Trophoblast cell (in vitro differentiated cells and primary cell): ENCODE results near the gene LTC4S.
A peak's percentile ranks its signal among the peaks of the same experiment; 100 is the strongest.

Experiments used
- DNase-seq, 2 donors: peaks; one replicate each; pipeline ENCODE4 v3.0.0-alpha.2; 2016
- H2AFZ ChIP-seq: 2 replicates; pipeline ENCODE4 v1.6.1; 2013; ENCODE audit warnings: low read length, moderate library complexity, mild to moderate bottlenecking; ENCODE audit not compliant: insufficient read depth, poor library complexity
- H2AK5ac ChIP-seq: 2 replicates; pipeline ENCODE4 v1.6.1; 2013; ENCODE audit warnings: mild to moderate bottlenecking, low read length
- H2BK120ac ChIP-seq: 2 replicates; pipeline ENCODE4 v1.6.1; 2013; ENCODE audit warnings: low read length, mild to moderate bottlenecking, moderate library complexity; ENCODE audit not compliant: insufficient read depth, poor library complexity
- H2BK12ac ChIP-seq: 2 replicates; pipeline ENCODE4 v1.6.1; 2013; ENCODE audit warnings: mild to moderate bottlenecking, low read length, moderate library complexity
- H2BK5ac ChIP-seq: 2 replicates; pipeline ENCODE4 v1.6.1; 2013; ENCODE audit warnings: low read length, low read depth, moderate library complexity, mild to moderate bottlenecking; ENCODE audit not compliant: poor library complexity
- H3K14ac ChIP-seq: 2 replicates; pipeline ENCODE4 v1.6.1; 2013; ENCODE audit warnings: mild to moderate bottlenecking, low read length
- H3K18ac ChIP-seq: 2 replicates; pipeline ENCODE4 v1.6.1; 2013; ENCODE audit warnings: mild to moderate bottlenecking, low read length
- H3K23ac ChIP-seq: 2 replicates; pipeline ENCODE4 v1.6.1; 2013; ENCODE audit warnings: low read length
- H3K27ac ChIP-seq: 2 replicates; pipeline ENCODE4 v1.5.1; 2013; ENCODE audit warnings: low read depth, mild to moderate bottlenecking, inconsistent platforms, low read length, moderate library complexity
- H3K27me3 ChIP-seq: 2 replicates; pipeline ENCODE4 v1.6.1; 2013; ENCODE audit warnings: inconsistent platforms, mild to moderate bottlenecking, low read length, moderate library complexity; ENCODE audit not compliant: insufficient read depth
- H3K36me3 ChIP-seq, 2 experiments: 1 replicate in 1 of 2; 2 replicates in 1 of 2; pipeline ENCODE4 v1.6.1; 2013; ENCODE audit warnings: low read length in 2 of 2, mild to moderate bottlenecking in 2 of 2, moderate library complexity in 1 of 2; ENCODE audit not compliant: insufficient read depth in 2 of 2, control insufficient read depth in 1 of 2
- H3K4ac ChIP-seq: 2 replicates; pipeline ENCODE4 v1.6.1; 2013; ENCODE audit warnings: low read depth, mild to moderate bottlenecking, low read length, moderate library complexity
- H3K4me1 ChIP-seq, 2 experiments: 1 replicate in 1 of 2; 2 replicates in 1 of 2; pipeline ENCODE4 v1.6.1; 2013; ENCODE audit warnings: low read length in 2 of 2, mild to moderate bottlenecking in 2 of 2, moderate library complexity in 1 of 2; ENCODE audit not compliant: insufficient read depth in 2 of 2, control insufficient read depth in 1 of 2
- H3K4me2 ChIP-seq: 2 replicates; pipeline ENCODE4 v1.6.1; 2013; ENCODE audit warnings: inconsistent platforms, mild to moderate bottlenecking, low read length, moderate library complexity
- H3K4me3 ChIP-seq: 2 replicates; pipeline ENCODE4 v1.5.1; 2013; ENCODE audit warnings: mild to moderate bottlenecking, low read depth, low read length, inconsistent platforms
- H3K79me1 ChIP-seq: one replicate; pipeline ENCODE4 v1.6.1; 2013; ENCODE audit warnings: low read length
- H3K79me2 ChIP-seq: 2 replicates; pipeline ENCODE4 v1.6.1; 2013; ENCODE audit warnings: low read length, mild to moderate bottlenecking; ENCODE audit not compliant: control insufficient read depth, insufficient read depth, poor library complexity
- H3K9ac ChIP-seq: 2 replicates; pipeline ENCODE4 v1.6.1; 2013; ENCODE audit warnings: mild to moderate bottlenecking, low read length
- H3K9me3 ChIP-seq: 2 replicates; pipeline ENCODE4 v1.6.1; 2013; ENCODE audit warnings: low read depth, mild to moderate bottlenecking, control low read depth, inconsistent platforms, low read length; ENCODE audit not compliant: insufficient read depth
- H4K12ac ChIP-seq: 2 replicates; pipeline ENCODE4 v1.6.1; 2013; ENCODE audit warnings: low read depth, mild to moderate bottlenecking, low read length, moderate library complexity
- H4K8ac ChIP-seq: 2 replicates; pipeline ENCODE4 v1.6.1; 2013; ENCODE audit warnings: low read depth, mild to moderate bottlenecking, low read length, moderate library complexity
- H4K91ac ChIP-seq: one replicate; pipeline ENCODE4 v1.6.1; 2013; ENCODE audit warnings: low read depth, mild to moderate bottlenecking, low read length, moderate library complexity
- WGBS: extraction: QIAGEN DNeasy Blood & Tissue Kit; methylation state at CpG from one replicate; pipeline ENCODE4 v1.1.7; 2013; ENCODE audit warnings: missing lambda C conversion rate; ENCODE audit not compliant: insufficient read length, insufficient coverage; ENCODE audit errors: extremely low coverage; 5-methylcytosine and 5-hydroxymethylcytosine counted together

LTC4S gene

DNA sequence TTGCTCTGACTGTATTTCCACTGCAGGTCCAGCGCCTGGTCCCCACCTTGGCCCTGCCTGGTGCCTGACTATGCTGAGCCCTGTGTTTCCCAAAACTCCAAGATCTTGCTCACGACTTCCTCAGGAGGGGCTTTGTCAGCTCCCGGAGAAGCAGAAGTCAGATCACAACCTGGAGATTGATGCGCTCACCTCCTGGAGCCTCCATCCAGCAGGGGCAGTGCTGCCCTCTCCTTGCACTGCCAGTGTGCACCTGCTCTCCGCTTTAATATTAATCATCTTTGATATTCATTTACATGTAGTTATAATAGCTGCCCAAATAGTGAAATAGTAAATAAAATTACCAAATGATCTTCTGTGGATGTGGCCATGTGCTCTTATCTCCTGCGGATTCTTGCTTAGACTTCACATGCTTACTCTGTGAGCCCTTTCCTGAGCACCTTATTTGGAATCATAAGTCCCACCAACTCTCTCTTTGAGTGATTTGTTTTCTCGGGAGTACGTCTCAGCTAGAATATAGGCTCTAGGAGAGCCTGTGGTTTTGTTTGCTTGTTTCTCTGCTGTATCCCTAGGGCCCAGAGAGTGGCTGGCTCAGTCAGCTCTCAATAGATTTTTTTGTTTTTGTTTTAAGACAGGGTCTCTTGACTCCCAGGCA, 43.8 kb upstream of the LTC4S start:
- Histone ChIP-seq H2AFZ (no peak overlapping the region), H3K14ac (no peak overlapping the region), H4K8ac (no peak overlapping the region), H3K4me2 (no peak overlapping the region), H3K27ac (no peak overlapping the region), H3K23ac (no peak overlapping the region), H3K18ac (no peak overlapping the region), H4K12ac (no peak overlapping the region), H3K4me3 (no peak overlapping the region), H3K36me3 (peaks cover 7% of the 10 kb centered on the region in 2 experiments), H3K4me1 (no peaks in the 10 kb centered on the region), H4K91ac (no peak overlapping the region), H2BK12ac (no peak overlapping the region), H3K9me3 (no peaks in the 10 kb centered on the region), H2BK5ac (no peak overlapping the region), H3K79me1 (no peaks in the 10 kb centered on the region), H3K9ac (no peak overlapping the region), H2BK120ac (no peak overlapping the region), H3K27me3 (no peaks in the 10 kb centered on the region), H2AK5ac (no peak overlapping the region), H3K4ac (peak overlapping the region; percentile 53), H3K79me2 (peaks cover 2% of the 10 kb centered on the region)
- no peak for DNase-seq
- no CpG with 5 or more reads among the region's 8 CpGs for WGBS

- no peak overlapping the region for H3K27ac ChIP-seq
- no peaks in the 10 kb centered on the region for H3K9me3 ChIP-seq
- H3K4me3 ChIP-seq = no peak overlapping the region
- no peak overlapping the region for H2AK5ac ChIP-seq
- H4K12ac ChIP-seq = no peak overlapping the region
- H3K23ac ChIP-seq = no peak overlapping the region
- H2BK120ac ChIP-seq = no peak overlapping the region
- no peak overlapping the region for H4K8ac ChIP-seq
- H2BK12ac ChIP-seq = no peak overlapping the region
- no peak overlapping the region for H3K9ac ChIP-seq
- DNase-seq = no peak
- H3K79me1 ChIP-seq = no peaks in the 10 kb centered on the region
- H2BK5ac ChIP-seq = no peak overlapping the region
- no peak overlapping the region for H4K91ac ChIP-seq
- peaks cover 7% of the 10 kb centered on the region in 2 experiments for H3K36me3 ChIP-seq
- H3K4me2 ChIP-seq = no peak overlapping the region
- H3K79me2 ChIP-seq = no peaks in the 10 kb centered on the region
- WGBS = no CpG with 5 or more reads among the region's 5 CpGs
- no peak overlapping the region for H3K14ac ChIP-seq
- no peak overlapping the region for H2AFZ ChIP-seq
- no peaks in the 10 kb centered on the region for H3K4me1 ChIP-seq
- H3K18ac ChIP-seq = no peak overlapping the region
- no peak overlapping the region for H3K4ac ChIP-seq
- no peaks in the 10 kb centered on the region for H3K27me3 ChIP-seq
These were observed 39.8 kb upstream of the LTC4S start for GRCh38 chr5:179753971-179754370.

DNA sequence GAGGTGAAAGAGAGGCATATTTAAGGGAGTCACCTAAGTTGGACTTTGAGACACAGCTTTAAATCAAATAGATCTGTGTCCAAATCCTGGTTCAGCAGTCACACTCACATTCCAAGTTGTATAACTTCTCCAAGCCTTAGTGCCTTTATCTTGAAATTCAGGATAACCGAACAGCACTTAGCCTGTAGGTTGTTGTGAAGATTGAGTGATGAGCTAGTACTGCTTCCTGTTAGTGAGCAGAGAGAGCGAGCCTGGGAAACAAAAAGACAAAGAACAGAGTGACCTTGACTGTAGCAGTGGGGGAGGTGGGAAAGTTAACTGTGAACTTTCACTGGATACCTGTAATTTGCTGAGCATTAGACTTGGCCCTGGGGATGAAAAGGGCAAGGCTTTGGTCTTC, 38.8 kb upstream of the LTC4S start:
- Histone ChIP-seq H3K27ac (no peak overlapping the region), H3K4me1 (peaks cover 3 to 6% of the 10 kb centered on the region in 2 experiments), H2BK5ac (no peak overlapping the region), H3K27me3 (no peaks in the 10 kb centered on the region), H3K18ac (no peak overlapping the region), H3K36me3 (peaks cover 2 to 3% of the 10 kb centered on the region in 2 experiments), H2AFZ (no peak overlapping the region), H3K4me2 (no peak overlapping the region), H4K8ac (no peak overlapping the region), H4K12ac (no peak overlapping the region), H2AK5ac (no peak overlapping the region), H2BK120ac (no peak overlapping the region), H3K4me3 (no peak overlapping the region), H4K91ac (no peak overlapping the region), H3K9me3 (no peaks in the 10 kb centered on the region), H3K79me1 (no peaks in the 10 kb centered on the region), H3K79me2 (no peaks in the 10 kb centered on the region), H3K23ac (no peak overlapping the region), H3K4ac (no peak overlapping the region), H2BK12ac (no peak overlapping the region), H3K9ac (no peak overlapping the region), H3K14ac (no peak overlapping the region)
- WGBS = no CpG with 5 or more reads among the region's 2 CpGs
- DNase-seq = no peak

DNA sequence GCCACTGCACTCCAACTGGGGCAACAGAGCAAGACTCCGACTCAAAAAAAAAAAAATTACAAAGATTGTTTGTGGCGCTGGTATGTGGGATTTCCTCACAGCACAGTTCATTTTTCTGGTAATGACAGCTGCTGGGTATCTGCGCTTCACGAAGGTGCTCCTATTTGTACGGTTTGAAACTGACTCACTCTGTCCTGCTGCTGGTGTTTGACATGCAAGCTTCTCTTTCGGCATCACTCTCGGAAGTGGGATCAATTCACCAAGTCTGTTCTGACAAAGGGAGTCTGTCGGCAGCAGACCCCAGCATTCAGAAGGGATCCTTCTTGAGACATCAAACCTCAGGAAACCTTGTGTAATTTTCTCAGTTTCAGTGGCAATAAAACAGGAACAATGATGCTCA, 34.8 kb upstream of the LTC4S start:
- no CpG with 5 or more reads among the region's 8 CpGs for WGBS
- Histone ChIP-seq H2BK5ac (no peak overlapping the region), H3K14ac (no peak overlapping the region), H3K4me3 (no peak overlapping the region), H3K36me3 (no peaks in the 10 kb centered on the region), H3K79me1 (peaks cover 5% of the 10 kb centered on the region), H3K27ac (no peak overlapping the region), H2AK5ac (no peak overlapping the region), H3K18ac (no peak overlapping the region), H2BK120ac (no peak overlapping the region), H4K8ac (no peak overlapping the region), H3K9ac (no peak overlapping the region), H3K4me2 (no peak overlapping the region), H3K79me2 (peaks cover 2% of the 10 kb centered on the region), H3K9me3 (peaks cover 3% of the 10 kb centered on the region), H3K27me3 (no peaks in the 10 kb centered on the region), H2AFZ (no peak overlapping the region), H3K4ac (no peak overlapping the region), H3K23ac (no peak overlapping the region), H2BK12ac (no peak overlapping the region), H3K4me1 (peaks cover 8 to 24% of the 10 kb centered on the region in 2 experiments), H4K91ac (no peak overlapping the region), H4K12ac (no peak overlapping the region)
- peak; percentile 76 to 89 for DNase-seq
